GM12864 (cell line): ENCODE data around the gene VPS4A.
"Not testable (repeated sequence)": the region's sequence is repeated elsewhere in the genome, so short reads cannot be mapped to it uniquely, and the experiment has no call there.

Experiments used
- DNase-seq: peaks from one replicate; pipeline ENCODE4 v3.0.0-alpha.2; 2011; ENCODE audit warnings: low read depth
- H3K4me3 ChIP-seq: 2 replicates; pipeline ENCODE4 v1.5.1; 2011; ENCODE audit warnings: mild to moderate bottlenecking, low read depth, low read length, control low read depth
- CTCF ChIP-seq: IDR thresholded peaks from 2 replicates; pipeline ENCODE4 v1.5.1; 2011; ENCODE audit warnings: low read depth, mild to moderate bottlenecking, moderate library complexity, low read length, control low read depth, inconsistent platforms; ENCODE audit errors: missing control alignments

VPS4A gene

GRCh38 chr16:69274699-69275235 is 36.4 kb upstream of the VPS4A start:
- no peak for DNase-seq
- TF ChIP-seq CTCF: no peak
- H3K4me3 ChIP-seq: no peak overlapping the region

- H3K4me3 ChIP-seq: no peak overlapping the region
- no peak for TF ChIP-seq CTCF
- no peak for DNase-seq
Observed at GRCh38 chr16:69276148-69277115, 34.7 kb upstream of the VPS4A start.

- no peak for TF ChIP-seq CTCF
- H3K4me3 ChIP-seq: no peak overlapping the region
Observed at GRCh38 chr16:69277413-69277812, 33.7 kb upstream of the VPS4A start.

GRCh38 chr16:69283851-69284250 is 27.3 kb upstream of the VPS4A start:
- no peak for DNase-seq
- TF ChIP-seq CTCF: no peak
- H3K4me3 ChIP-seq: no peak overlapping the region

More at GRCh38 chr16:69277413-69277812, 33.7 kb upstream of the VPS4A start:
- no peak for DNase-seq

GRCh38 chr16:69285240-69285639 is 25.9 kb upstream of the VPS4A start:
- no peak for DNase-seq
- no peak for TF ChIP-seq CTCF
- H3K4me3 ChIP-seq: no peak overlapping the region

- H3K4me3 ChIP-seq: no peak overlapping the region
- DNase-seq: no peak
- peak; percentile 24 for TF ChIP-seq CTCF
Observed at GRCh38 chr16:69286941-69287713, 24.0 kb upstream of the VPS4A start.

- H3K4me3 ChIP-seq, DNase-seq: not testable (repeated sequence)
Observed at GRCh38 chr16:69291657-69292056, 19.5 kb upstream of the VPS4A start.
